Activated naive CD4-positive, alpha-beta T cell treated with anti-CD3 and anti-CD28 coated beads, Interleukin-2, amount 50 U/mL, for 72 hours (primary cell): ENCODE data around the gene IL11RA. TPM values are rescaled to one million over a fixed set of nuclear protein-coding genes. Genes with fewer than 3 reads are reported as not detected.
A peak's percentile ranks its signal among the peaks of the same experiment; 100 is the strongest.

Source experiments
- ATAC-seq, 2 donors: fragments of 150-1000 bp; cut with Tn5 transposase; 2 replicates each; pipeline ENCODE4 v1.10.0; 2021; ENCODE audit warnings: mild to moderate bottlenecking in 2 of 2, moderate library complexity in 2 of 2
- DNase-seq, 2 donors: peaks; one replicate each; pipeline ENCODE4 v3.0.0; 2021 to 2022; ENCODE audit warnings: low spot score in 2 of 2
- H3K27ac Mint-ChIP-seq, 2 donors: one replicate each; pipeline ENCODE4 v1.8.0; 2022; ENCODE audit warnings: mild to moderate bottlenecking in 2 of 2, mixed read lengths in 2 of 2
- H3K36me3 Mint-ChIP-seq, 2 donors: one replicate each; pipeline ENCODE4 v1.8.0; 2022; ENCODE audit warnings: mixed read lengths in 2 of 2
- H3K9me3 Mint-ChIP-seq, 2 donors: one replicate each; pipeline ENCODE4 v1.8.0; 2022; ENCODE audit warnings: mixed read lengths in 2 of 2
- total RNA-seq, 2 donors: library from RNA; stranded (reverse); gene quantifications; one replicate each; pipeline ENCODE4 v1.2.3, GENCODE V29; 2022

IL11RA gene
- total RNA-seq, 2 donors from 2014 or later: 41.8 to 44.2 TPM

DNA sequence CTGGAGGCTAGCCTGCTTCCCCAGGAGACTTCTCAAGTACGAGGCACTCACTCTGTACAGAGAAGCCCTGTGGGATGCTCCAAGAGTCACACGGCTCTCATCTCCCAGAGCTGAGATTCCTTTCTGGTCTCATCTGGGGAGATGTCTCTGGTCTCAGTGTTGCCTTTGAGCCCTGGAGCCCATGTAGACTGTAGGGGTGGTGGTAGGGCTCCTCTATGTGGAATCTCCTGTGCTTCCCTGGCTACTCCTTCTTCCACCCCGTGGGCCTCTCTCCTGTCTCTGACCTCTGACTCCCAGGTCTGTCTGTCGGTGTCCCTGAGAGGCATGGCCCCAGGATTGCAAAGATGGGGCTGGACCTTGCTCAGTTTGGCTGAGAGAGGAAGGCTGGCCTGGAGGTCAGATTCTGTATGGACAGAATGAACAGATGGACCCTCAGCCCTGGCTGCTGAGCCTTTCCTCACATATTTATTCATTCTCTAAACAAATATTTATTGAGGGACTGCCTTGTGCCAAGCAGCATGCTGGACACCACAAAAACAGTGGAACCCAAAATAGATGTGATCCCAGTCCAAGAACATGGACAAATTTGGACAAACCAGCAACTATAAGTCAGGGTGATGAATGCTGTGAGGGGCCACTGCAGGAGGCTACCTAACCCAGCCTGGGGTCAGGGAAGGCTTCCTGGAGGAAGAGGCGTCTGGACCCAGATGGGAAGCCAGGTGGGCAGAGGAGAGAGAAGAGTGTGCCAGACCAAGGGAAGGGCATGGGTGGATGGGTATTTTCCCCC, 36.5 kb downstream of the IL11RA start:
- Mint-ChIP-seq H3K27ac (peak overlapping the region in 1 of 2 donors; percentile 62), H3K36me3 (no peaks in the 10 kb centered on the region), H3K9me3 (no peaks in the 10 kb centered on the region)
- ATAC-seq (no peak), DNase-seq (no peak)

DNA sequence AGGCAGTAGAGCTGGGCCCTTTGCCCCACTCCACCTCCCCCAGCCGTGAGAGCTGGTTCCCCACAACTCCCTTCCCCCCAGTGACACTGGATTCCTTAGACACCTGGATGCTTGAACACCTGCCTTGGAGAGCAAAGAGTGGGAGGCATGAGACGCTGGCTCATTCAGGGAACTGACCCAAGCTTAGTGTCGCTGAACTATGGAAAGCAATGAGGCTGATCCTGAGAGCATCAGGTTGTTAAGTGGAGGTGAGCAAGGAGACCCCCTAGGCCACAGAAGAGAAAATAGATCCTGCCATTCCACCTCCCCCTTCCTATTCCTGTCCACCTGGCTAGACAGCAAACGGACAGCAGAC, 37.1 kb downstream of the IL11RA start:
- DNase-seq (no peak), ATAC-seq (no peak)
- Mint-ChIP-seq H3K9me3 (no peaks in the 10 kb centered on the region), H3K36me3 (no peaks in the 10 kb centered on the region), H3K27ac (no peak overlapping the region)

DNA sequence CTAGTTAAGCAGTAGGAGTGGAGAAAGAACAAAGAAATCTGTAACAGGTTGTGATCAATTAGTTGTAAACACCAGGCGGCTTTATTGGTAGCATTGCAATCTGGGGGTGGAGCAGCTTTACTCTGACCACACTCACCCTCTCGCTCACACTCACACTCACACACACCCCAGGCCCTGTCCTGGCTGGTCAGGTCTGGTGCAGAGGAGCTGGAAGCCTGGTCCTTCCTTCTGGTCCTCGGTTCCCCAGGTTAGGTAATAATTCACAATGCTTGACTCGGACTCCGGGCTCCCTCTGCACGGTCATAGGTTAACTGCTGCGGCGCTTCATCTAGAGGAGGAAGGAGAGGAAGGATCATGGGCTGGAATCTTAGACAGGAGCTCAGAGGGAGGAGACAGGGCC, 37.5 kb downstream of the IL11RA start:
- no peak for DNase-seq
- no peaks in the 10 kb centered on the region for H3K36me3 Mint-ChIP-seq
- no peak overlapping the region for H3K27ac Mint-ChIP-seq
- no peak for ATAC-seq
- H3K9me3 Mint-ChIP-seq: no peaks in the 10 kb centered on the region

GRCh38 chr9:34690983-34691935, 39.3 kb downstream of the IL11RA start, which contains the start of gene CCL19:
Gene CCL19, minus strand, starts transcription at chr9:34691276. Its CDS starts 137 bp downstream, at chr9:34691139.
- ATAC-seq (no peak), DNase-seq (no peak)
- H3K9me3 Mint-ChIP-seq: no peaks in the 10 kb centered on the region
- no peaks in the 10 kb centered on the region for H3K36me3 Mint-ChIP-seq
- H3K27ac Mint-ChIP-seq: no peak within 1 kb of the TSS

- Mint-ChIP-seq H3K9me3 (no peaks in the 10 kb centered on the region), H3K27ac (no peak overlapping the region), H3K36me3 (no peaks in the 10 kb centered on the region)
- DNase-seq (no peak), ATAC-seq (no peak)
Observed at GRCh38 chr9:34691936-34692315, 39.9 kb downstream of the IL11RA start.

DNA sequence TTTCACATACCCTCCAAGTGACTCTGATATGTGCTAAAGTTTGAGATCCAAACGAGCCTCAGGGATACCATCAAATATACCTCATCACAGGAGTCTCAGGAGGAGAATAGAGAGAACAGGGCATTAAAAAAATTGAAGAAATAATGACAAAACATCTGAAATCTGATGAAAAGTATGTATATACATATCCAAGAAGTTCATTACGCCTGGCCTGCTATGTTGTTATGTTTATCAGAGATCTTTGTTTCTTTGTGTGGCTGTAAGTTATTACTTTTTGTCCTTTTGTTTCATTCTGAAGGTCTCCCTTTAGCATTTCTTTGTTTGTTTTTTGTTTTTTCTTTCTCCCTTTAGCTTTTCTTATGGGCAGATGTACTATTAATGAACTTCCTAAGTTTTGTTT, 41.6 kb downstream of the IL11RA start:
- Mint-ChIP-seq H3K27ac (no peak overlapping the region), H3K9me3 (no peaks in the 10 kb centered on the region), H3K36me3 (no peaks in the 10 kb centered on the region)
- DNase-seq: no peak
- no peak for ATAC-seq

GRCh38 chr9:34694811-34695210, 42.8 kb downstream of the IL11RA start:
- H3K9me3 Mint-ChIP-seq: no peaks in the 10 kb centered on the region
- H3K27ac Mint-ChIP-seq: no peak overlapping the region
- no peak for DNase-seq
- ATAC-seq: no peak
- no peaks in the 10 kb centered on the region for H3K36me3 Mint-ChIP-seq

DNA sequence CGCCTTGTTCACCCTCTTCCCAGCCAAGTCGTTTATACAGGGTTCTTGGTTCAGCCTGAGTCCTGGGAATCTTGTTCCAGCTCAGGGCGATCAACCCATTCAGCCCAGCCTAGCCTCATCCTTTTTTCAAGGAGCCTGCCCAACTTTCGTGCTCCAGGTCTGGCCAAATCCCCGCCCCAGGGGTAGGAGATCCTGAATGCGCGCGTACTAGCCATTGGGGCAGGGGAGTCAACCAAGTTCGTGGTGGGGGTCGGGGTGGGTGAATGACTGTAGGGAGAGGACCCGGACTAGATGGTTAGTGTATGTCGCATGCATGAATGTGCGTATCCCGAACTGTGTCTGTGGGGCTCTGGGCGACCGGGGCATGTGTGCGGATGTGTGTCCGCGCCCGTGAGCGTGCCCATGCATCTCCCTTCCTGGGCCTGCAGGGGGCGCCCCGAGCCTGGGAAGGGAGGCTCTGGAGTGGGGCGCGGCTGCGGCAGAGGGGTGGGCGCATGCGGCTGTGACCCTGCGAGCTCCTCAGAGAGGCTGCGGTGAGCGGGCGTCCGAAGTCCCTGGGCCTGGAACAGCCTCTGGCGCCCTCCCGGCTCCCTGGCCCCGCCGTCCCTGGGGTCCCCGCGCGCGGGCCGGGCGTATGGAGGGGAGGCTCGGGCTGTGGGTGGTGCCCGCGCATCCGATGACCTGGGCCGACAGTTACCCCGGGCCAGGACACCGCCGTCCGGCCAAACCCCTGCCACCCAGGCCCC, 49.2 kb downstream of the IL11RA start:
- DNase-seq (peak; percentile 76 to 93), ATAC-seq (peak; percentile 89 to 90)
- H3K27ac Mint-ChIP-seq: no peak overlapping the region

DNA sequence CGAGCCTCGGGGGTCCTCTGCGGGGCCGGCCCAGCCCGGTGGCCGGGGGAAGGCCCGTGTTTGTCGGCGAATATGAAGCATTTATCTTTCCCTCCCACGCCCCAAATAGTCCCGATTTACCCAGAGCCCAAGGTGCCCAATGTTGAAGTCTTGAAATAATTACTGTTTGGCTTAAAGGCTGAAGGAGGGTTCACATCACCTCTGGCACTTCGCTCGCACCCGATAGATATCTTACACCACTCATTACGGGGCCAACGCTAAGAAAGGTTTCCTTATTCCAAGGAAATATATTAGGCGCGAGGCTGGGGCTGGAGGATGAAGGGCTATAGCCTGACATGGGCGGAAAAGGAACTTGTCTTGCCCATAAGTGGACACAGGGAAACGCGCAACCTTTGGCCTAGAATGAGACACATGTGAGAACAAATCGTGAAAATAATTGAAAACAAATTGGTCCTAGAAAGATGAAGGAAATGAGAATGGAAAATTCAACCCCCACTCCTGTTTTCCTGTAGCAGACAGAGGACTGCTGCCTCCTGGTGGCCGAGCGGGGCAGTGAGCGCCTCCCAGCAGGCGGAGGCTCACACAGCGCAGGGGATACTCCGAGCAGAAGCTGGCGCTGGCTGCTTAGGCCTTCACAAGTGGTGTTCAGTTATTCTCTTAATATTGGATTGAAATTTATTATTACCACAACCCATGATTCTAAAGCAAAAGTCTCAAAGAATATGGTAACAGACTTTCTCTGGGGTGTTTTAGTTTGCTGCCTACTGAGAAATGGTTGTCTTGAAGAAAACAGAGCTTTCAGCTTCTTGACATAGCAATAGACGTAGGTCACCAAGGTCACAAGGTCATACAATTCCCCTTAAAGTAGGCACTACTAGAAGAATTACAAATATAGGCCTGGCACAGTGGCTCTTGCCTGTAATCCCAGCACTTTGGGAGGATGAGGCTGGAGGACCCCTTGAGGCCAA, 50.1 kb downstream of the IL11RA start:
- peak; percentile 80 to 86 for DNase-seq
- Mint-ChIP-seq H3K27ac (peak overlapping the region in 1 of 2 donors; percentile 16), H3K9me3 (no peaks in the 10 kb centered on the region), H3K36me3 (no peaks in the 10 kb centered on the region)
- peak; percentile 76 to 79 for ATAC-seq

More for the DNA sequence above, 49.2 kb downstream of the IL11RA start:
- Mint-ChIP-seq H3K36me3 (no peaks in the 10 kb centered on the region), H3K9me3 (no peaks in the 10 kb centered on the region)

GRCh38 chr9:34707130-34707529, 55.1 kb downstream of the IL11RA start:
- H3K27ac Mint-ChIP-seq: no peak overlapping the region
- DNase-seq: no peak
- no peak for ATAC-seq

DNA sequence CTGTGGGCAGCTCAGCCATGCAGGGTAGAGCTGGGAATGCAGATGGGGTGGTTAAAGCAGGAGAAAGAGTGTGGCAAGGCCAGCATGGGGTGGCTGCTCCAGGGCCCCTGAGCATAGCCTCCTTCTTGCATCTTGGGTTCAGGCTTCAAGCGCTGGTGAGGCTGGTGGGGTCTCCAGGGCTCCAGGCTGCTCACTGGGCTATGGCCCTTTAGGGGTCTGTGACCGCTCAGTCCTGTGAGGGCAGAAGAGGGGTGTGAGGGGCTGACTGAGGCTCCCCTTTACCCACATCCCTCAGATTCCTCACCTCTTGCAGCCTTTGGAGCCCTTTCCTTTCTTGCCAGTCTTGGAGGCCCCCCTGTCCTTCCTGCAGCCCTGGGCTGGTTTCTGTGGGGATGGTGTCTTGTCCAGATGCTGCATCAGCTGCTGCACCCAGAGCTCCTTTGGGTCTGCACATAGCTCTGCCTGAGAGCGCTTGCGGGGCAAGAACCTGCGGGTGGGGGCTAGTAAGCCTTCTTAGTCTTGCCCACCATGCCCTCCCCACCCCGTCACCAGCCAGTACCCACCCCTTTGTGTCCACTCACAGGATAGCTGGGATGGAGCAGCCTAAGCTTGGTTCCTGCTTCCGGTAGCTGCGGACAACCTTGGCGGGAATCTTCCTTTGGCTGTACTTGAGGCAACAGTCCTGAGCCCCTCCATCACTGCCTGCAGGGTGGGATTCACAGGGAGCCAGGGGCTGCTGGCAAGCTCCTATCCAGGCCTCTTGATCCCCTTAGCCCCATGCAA, 57.4 kb downstream of the IL11RA start:
- ATAC-seq: no peak

More at GRCh38 chr9:34707130-34707529, 55.1 kb downstream of the IL11RA start:
- Mint-ChIP-seq H3K36me3 (no peaks in the 10 kb centered on the region), H3K9me3 (no peaks in the 10 kb centered on the region)

GRCh38 chr9:34710023-34710422, 58.0 kb downstream of the IL11RA start, which contains the start of gene CCL21:
Gene CCL21, minus strand, starts transcription at chr9:34710136. Its CDS starts 70 bp downstream, at chr9:34710066.
- H3K27ac Mint-ChIP-seq: no peak within 1 kb of the TSS
- H3K36me3 Mint-ChIP-seq: no peaks in the 10 kb centered on the region
- H3K9me3 Mint-ChIP-seq: no peaks in the 10 kb centered on the region
- DNase-seq (no peak), ATAC-seq (no peak)

More for the DNA sequence above, 57.4 kb downstream of the IL11RA start:
- no peak for DNase-seq
- Mint-ChIP-seq H3K9me3 (no peaks in the 10 kb centered on the region), H3K27ac (no peak overlapping the region), H3K36me3 (no peaks in the 10 kb centered on the region)
